Keratinocyte (primary cell): Measurements from ENCODE around the gene SIPA1L3. TPM values are rescaled to one million over a fixed set of nuclear protein-coding genes. Genes with fewer than 3 reads are reported as not detected.

ENCODE experiments used
- DNase-seq: peaks from one replicate; pipeline ENCODE4 v3.0.0-alpha.2; 2011; ENCODE audit warnings: low read depth, missing footprints, low spot score
- FAIRE-seq: peaks from 2 replicates; lab custom pipeline; 2011; peaks lifted over from hg19 to GRCh38; lab: Jason Lieb, UNC
- H2AFZ ChIP-seq: 2 replicates; pipeline ENCODE4 v1.6.0; 2012; ENCODE audit warnings: low read length, control low read depth, inconsistent platforms; ENCODE audit not compliant: control insufficient read depth
- H3K27ac ChIP-seq: 2 replicates; pipeline ENCODE4 v1.5.1; 2011; ENCODE audit warnings: low read length; ENCODE audit not compliant: control insufficient read depth, insufficient read depth
- H3K27me3 ChIP-seq: 3 replicates; pipeline ENCODE4 v1.6.0; 2011; ENCODE audit warnings: low read length; ENCODE audit not compliant: control insufficient read depth, insufficient read depth; ENCODE audit errors: extremely low read depth
- H3K36me3 ChIP-seq, 2 experiments: 2 replicates in 1 of 2; 3 replicates in 1 of 2; pipeline ENCODE4 v1.5.1; 2011; ENCODE audit warnings: low read length in 2 of 2, mild to moderate bottlenecking in 1 of 2; ENCODE audit not compliant: control insufficient read depth in 2 of 2, insufficient read depth in 2 of 2; ENCODE audit errors: extremely low read depth in 1 of 2
- H3K4me1 ChIP-seq: 3 replicates; pipeline ENCODE4 v1.5.1; 2011; ENCODE audit warnings: low read length; ENCODE audit not compliant: control insufficient read depth, insufficient read depth; ENCODE audit errors: extremely low read depth
- H3K4me2 ChIP-seq: 3 replicates; pipeline ENCODE4 v1.6.0; 2011; ENCODE audit warnings: low read depth, low read length; ENCODE audit not compliant: control insufficient read depth, insufficient read depth; ENCODE audit errors: extremely low read depth
- H3K4me3 ChIP-seq, 3 experiments: fragments of 200-600 bp in 1 of 3; sonication (generic) in 1 of 3; 2 replicates in 2 of 3; 3 replicates in 1 of 3; pipeline ENCODE4 v1.5.1; 2011 to 2016; ENCODE audit warnings: low read length in 3 of 3, mild to moderate bottlenecking in 3 of 3, control low read depth in 2 of 3, inconsistent platforms in 1 of 3, low read depth in 1 of 3, mixed read lengths in 1 of 3, mixed run types in 1 of 3, moderate library complexity in 1 of 3; ENCODE audit not compliant: control insufficient read depth in 2 of 3, insufficient read depth in 2 of 3; ENCODE audit errors: extremely low read depth in 1 of 3
- H3K79me2 ChIP-seq: 2 replicates; pipeline ENCODE4 v1.6.0; 2012; ENCODE audit warnings: low read length; ENCODE audit not compliant: control insufficient read depth, insufficient read depth
- H3K9ac ChIP-seq: 3 replicates; pipeline ENCODE4 v1.6.0; 2011; ENCODE audit warnings: low read length; ENCODE audit not compliant: control insufficient read depth, insufficient read depth; ENCODE audit errors: extremely low read depth
- H3K9me1 ChIP-seq: 3 replicates; pipeline ENCODE4 v1.6.0; 2011; ENCODE audit warnings: low read length; ENCODE audit not compliant: control insufficient read depth, insufficient read depth; ENCODE audit errors: extremely low read depth
- H3K9me3 ChIP-seq: 2 replicates; pipeline ENCODE4 v1.5.1; 2012; ENCODE audit warnings: low read depth, low read length; ENCODE audit not compliant: control insufficient read depth
- H4K20me1 ChIP-seq: 3 replicates; pipeline ENCODE4 v1.6.0; 2011; ENCODE audit warnings: low read length; ENCODE audit not compliant: control insufficient read depth, insufficient read depth; ENCODE audit errors: extremely low read depth
- CTCF ChIP-seq, 3 experiments: IDR thresholded peaks in 1 of 3; conservative IDR thresholded peaks in 1 of 3; optimal IDR thresholded peaks in 1 of 3; 2 replicates in 2 of 3; 3 replicates in 1 of 3; pipeline versions ENCODE3 to v1.5.1; 2011; ENCODE audit warnings: low read length in 3 of 3, mild to moderate bottlenecking in 3 of 3, moderate library complexity in 2 of 3, control low read depth in 1 of 3, inconsistent platforms in 1 of 3; ENCODE audit not compliant: insufficient read depth in 2 of 3; ENCODE audit errors: extremely low read depth in 1 of 3
- EZH2 ChIP-seq: IDR thresholded peaks from one replicate; pipeline ENCODE4 v1.6.1; 2012; ENCODE audit warnings: inconsistent platforms, mild to moderate bottlenecking, low read length, moderate library complexity
- dilution Hi-C: fragments of 300-500 bp; cut with MboI; formaldehyde crosslinking; loops from one replicate; pipeline ENCODE4 v1.7.0; 2020; ENCODE audit warnings: low sequenced_read_pairs; ENCODE audit not compliant: extremely low pct_ligation_motif_present
- polyA plus RNA-seq, 5 experiments: library from polyadenylated mRNA; depleted of rRNA in 3 of 5; stranded (reverse) in 3 of 5; stranded (forward) in 1 of 5; unstranded in 1 of 5; fragments of >200 nt; gene quantifications; 1 replicate in 1 of 5; 2 replicates in 3 of 5; 3 replicates in 1 of 5; pipeline versions ENCODE4 v1.2.1 to v1.2.3, GENCODE V29; 2011 to 2012; ENCODE audit warnings: missing spikeins in 2 of 5, low read depth in 1 of 5, low replicate concordance in 1 of 5

Gene SIPA1L3
- polyA plus RNA-seq, 1 donor (not counting 4 experiments of a cell fraction or from before 2014, with no cell fraction given): 8.0 TPM

GRCh38 chr19:38115271-38115802 lies 208.3 kb downstream of the SIPA1L3 start:
- Histone ChIP-seq H2AFZ (no peak overlapping the region), H3K9ac (no peak overlapping the region), H3K9me1 (no peaks in the 10 kb centered on the region), H3K79me2 (no peaks in the 10 kb centered on the region), H3K4me2 (no peak overlapping the region), H3K4me3 (no peak overlapping the region), H3K27ac (no peak overlapping the region), H3K36me3 (peaks cover 10 to 21% of the 10 kb centered on the region in 2 experiments), H3K27me3 (no peaks in the 10 kb centered on the region), H3K9me3 (no peaks in the 10 kb centered on the region), H3K4me1 (peaks cover 6% of the 10 kb centered on the region), H4K20me1 (no peaks in the 10 kb centered on the region)
- no peak for TF ChIP-seq CTCF (optimal IDR thresholded peaks at IDR 0.05 in 1 of 3, IDR thresholded peaks at IDR 0.05 in 1 of 3, conservative IDR thresholded peaks at IDR 0.05 in 1 of 3; ENCODE audit: extremely low read depth in 1 of 3, insufficient read depth in 2 of 3, low read length in 3 of 3)
- no peak for TF ChIP-seq EZH2
- DNase-seq: no peak
- dilution Hi-C loops: no loop called here
- no peak for FAIRE-seq

GRCh38 chr19:38118176-38118575 lies 211.2 kb downstream of the SIPA1L3 start:
- no peak for TF ChIP-seq EZH2
- TF ChIP-seq CTCF (optimal IDR thresholded peaks at IDR 0.05 in 1 of 3, IDR thresholded peaks at IDR 0.05 in 1 of 3, conservative IDR thresholded peaks at IDR 0.05 in 1 of 3; ENCODE audit: extremely low read depth in 1 of 3, insufficient read depth in 2 of 3, low read length in 3 of 3): no peak
- Histone ChIP-seq H4K20me1 (no peaks in the 10 kb centered on the region), H3K79me2 (no peaks in the 10 kb centered on the region), H3K4me1 (peaks cover 6% of the 10 kb centered on the region), H3K9me3 (no peaks in the 10 kb centered on the region), H3K36me3 (peaks cover 11 to 12% of the 10 kb centered on the region in 2 experiments), H3K27me3 (no peaks in the 10 kb centered on the region), H3K4me3 (no peak overlapping the region), H3K27ac (no peak overlapping the region), H2AFZ (no peak overlapping the region), H3K9ac (no peak overlapping the region), H3K4me2 (no peak overlapping the region), H3K9me1 (no peaks in the 10 kb centered on the region)
- DNase-seq (no peak), FAIRE-seq (no peak)
- dilution Hi-C loops: no loop called here
